ENCODE measurements around the gene CHMP2A.
A peak's percentile ranks its signal among the peaks of the same experiment; 100 is the strongest.

The CHMP2A gene

DNA sequence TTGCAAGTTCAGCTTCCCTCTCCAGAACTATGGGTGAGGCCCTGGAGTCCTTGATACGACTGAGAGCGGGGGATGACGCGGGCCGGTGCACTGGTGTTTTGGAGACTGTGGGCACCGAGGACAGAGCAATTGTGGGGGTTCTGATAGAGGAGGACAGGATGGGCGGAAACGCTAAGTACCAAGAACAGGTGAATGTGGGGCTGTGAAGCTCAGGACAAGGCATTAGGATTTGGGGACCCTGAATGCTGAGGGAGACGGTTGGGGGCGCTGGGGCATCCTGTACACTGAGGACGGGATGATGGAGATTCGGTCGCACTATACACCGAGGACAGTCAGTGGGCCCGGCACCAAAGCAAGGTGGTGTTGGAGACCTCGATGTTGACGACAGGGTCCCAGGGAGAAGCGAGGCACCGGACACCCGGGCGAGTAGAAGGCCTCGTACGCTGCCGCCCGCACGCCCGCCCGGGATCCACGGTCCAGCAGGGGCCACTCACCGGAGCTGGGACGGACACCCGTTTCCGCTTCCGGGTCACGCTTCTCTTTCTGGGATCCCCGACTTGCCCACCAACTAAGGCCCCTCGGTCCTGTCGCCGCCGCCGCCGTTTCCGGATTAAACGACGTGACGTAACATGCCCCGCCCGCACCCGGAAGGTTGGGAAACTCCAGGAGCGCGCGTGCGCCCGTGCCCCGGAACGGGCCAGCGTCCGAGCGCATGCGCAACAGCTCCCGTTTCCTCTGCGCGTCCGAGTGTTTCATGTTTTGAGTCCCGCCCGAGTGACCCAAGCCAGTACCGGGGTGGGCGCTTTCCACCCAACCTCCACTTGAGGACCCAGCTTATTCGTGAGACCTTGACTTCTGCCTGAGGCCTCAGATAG is at the start of gene CHMP2A:
Gene CHMP2A (minus strand): TSS at position 612 of the 875 bp plus-strand sequence. CDS start 893 bp downstream, outside the sequence.
- peak; percentile 85 for DNase-seq (ENCODE audit: low read depth)
- H3K4me3 ChIP-seq (ENCODE audit: low read length) = peak within 1 kb of the TSS; percentile 81
- TF ChIP-seq CTCF (conservative IDR thresholded peaks at IDR 0.05; ENCODE audit: low read depth, low read length) = no peak

GRCh38 chr19:58586133-58586765 is 31.3 kb upstream of the CHMP2A start:
- H3K4me3 ChIP-seq (ENCODE audit: low read length) = no peak overlapping the region
- TF ChIP-seq CTCF (conservative IDR thresholded peaks at IDR 0.05; ENCODE audit: low read depth, low read length) = no peak
- DNase-seq (ENCODE audit: low read depth) = no peak

- no peak for DNase-seq (ENCODE audit: low read depth)
- no peak for TF ChIP-seq CTCF (conservative IDR thresholded peaks at IDR 0.05; ENCODE audit: low read depth, low read length)
- H3K4me3 ChIP-seq (ENCODE audit: low read length) = no peak overlapping the region
These were observed 30.7 kb upstream of the CHMP2A start for GRCh38 chr19:58585442-58586132.

DNA sequence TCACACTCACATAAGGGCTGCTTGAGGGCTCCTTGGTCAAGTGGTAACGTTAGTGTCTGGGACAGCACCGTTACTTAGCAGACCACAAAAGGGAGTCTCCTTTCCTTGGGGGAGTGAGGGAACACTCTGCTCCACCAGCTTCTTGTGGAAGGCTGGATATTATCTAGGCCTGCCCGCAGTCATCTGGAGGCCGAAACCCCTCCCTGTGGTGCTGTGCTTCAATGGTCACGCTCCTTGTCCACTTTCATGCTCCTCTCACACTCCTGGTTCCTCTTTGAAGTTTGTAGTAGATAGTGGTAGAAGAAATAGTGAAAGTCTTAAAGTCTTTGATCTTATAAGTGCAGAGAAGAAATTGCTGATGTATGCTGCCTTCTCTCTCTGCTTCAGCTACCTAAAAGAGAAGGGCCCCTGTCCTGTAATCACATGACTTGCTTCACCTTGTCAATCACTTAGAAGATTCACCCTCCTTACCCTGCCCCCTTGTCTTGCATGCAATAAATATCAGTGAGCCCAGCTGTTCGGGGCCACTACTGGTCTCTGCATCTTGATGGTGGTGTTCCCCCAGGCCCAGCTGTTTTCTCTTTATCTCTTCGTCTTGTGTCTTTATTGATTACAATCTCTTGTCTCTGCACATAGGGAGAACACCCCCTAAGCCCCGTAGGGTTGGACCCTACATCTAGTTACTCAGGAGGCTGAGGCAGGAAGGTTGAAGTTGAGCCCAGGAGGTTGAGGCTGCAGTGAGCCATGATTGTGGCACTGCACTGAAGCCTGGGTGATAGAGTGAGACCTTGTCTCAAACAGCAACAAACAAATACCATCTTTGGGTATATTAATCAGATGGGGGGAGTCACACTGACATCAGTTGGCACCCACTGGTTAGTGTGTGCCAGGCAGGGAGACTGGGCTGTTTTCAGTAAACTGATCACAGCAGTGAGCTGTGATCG is 29.9 kb upstream of the CHMP2A start:
- H3K4me3 ChIP-seq (ENCODE audit: low read length) = no peak overlapping the region
- DNase-seq (ENCODE audit: low read depth) = no peak
- no peak for TF ChIP-seq CTCF (conservative IDR thresholded peaks at IDR 0.05; ENCODE audit: low read depth, low read length)

GRCh38 chr19:58582985-58583384 is 28.1 kb upstream of the CHMP2A start:
- DNase-seq (ENCODE audit: low read depth) = no peak
- no peak for TF ChIP-seq CTCF (conservative IDR thresholded peaks at IDR 0.05; ENCODE audit: low read depth, low read length)
- no peak overlapping the region for H3K4me3 ChIP-seq (ENCODE audit: low read length)
